Measurements from ENCODE around the gene ADAP1. TPM values are rescaled to one million over a fixed set of nuclear protein-coding genes. Genes with fewer than 3 reads are reported as not detected.

The ADAP1 gene
- total RNA-seq, 1 experiment from 2014 or later, result 6.2 TPM

GRCh38 chr7:964401-965231, 10.1 kb upstream of the ADAP1 start:
- H3K27me3 ChIP-seq (ENCODE audit: insufficient read depth, low read length), result no peaks in the 10 kb centered on the region
- no peak overlapping the region for H4K8ac ChIP-seq (replicated peaks; ENCODE audit: insufficient read length, low read depth, low read length)
- H4K20me1 ChIP-seq (ENCODE audit: control insufficient read depth, insufficient read depth, insufficient read length), result no peaks in the 10 kb centered on the region
- H3K4ac ChIP-seq (ENCODE audit: low read depth, low read length), result no peak overlapping the region
- H2BK12ac ChIP-seq (ENCODE audit: insufficient read length, low read depth, low read length), result no peak overlapping the region
- H3K27ac ChIP-seq (ENCODE audit: insufficient read length, low read depth, low read length), result no peak overlapping the region
- H3K79me1 ChIP-seq (ENCODE audit: insufficient read depth, low read depth, low read length, poor library complexity, severe bottlenecking), result no peaks in the 10 kb centered on the region
- no peak overlapping the region for H4K91ac ChIP-seq (ENCODE audit: insufficient read length, low read depth, low read length)
- peak; percentile 58 for TF ChIP-seq CTCF (conservative IDR thresholded peaks at IDR 0.05)
- H3K23me2 ChIP-seq (ENCODE audit: insufficient read length, low read depth, low read length, poor library complexity, severe bottlenecking), result no peaks in the 10 kb centered on the region
- no peaks in the 10 kb centered on the region for H3K9me3 ChIP-seq (ENCODE audit: control insufficient read depth, low read depth, low read length)
- no peak overlapping the region for H3K4me2 ChIP-seq (ENCODE audit: insufficient read depth, insufficient read length, low read length)
- no CpG with 5 or more reads among the region's 27 CpGs for WGBS (ENCODE audit: extremely low coverage, insufficient read length, low lambda C conversion rate)
- no peak overlapping the region for H3K56ac ChIP-seq (ENCODE audit: insufficient read length, low read depth, low read length)
- no peak overlapping the region for H2BK120ac ChIP-seq (ENCODE audit: low read depth, low read length, poor library complexity, severe bottlenecking)
- peaks cover 0 to 3% of the 10 kb centered on the region in 2 experiments; a peak in 1 of 5 replicates for H3K9me3 Mint-ChIP-seq
- no peak overlapping the region for H3K18ac ChIP-seq (ENCODE audit: insufficient read length, low read depth, low read length)
- no peak overlapping the region for H3K4me3 Mint-ChIP-seq
- peaks cover 4% of the 10 kb centered on the region; the same call in 1 of the 2 replicates for H3K27me3 Mint-ChIP-seq (ENCODE audit: low read depth)
- H2BK20ac ChIP-seq (ENCODE audit: low read depth, low read length, poor library complexity, severe bottlenecking), result no peak overlapping the region
- no peak overlapping the region for H3K14ac ChIP-seq (ENCODE audit: insufficient read depth, low read length)
- no peak overlapping the region; a peak in 1 of 7 replicates for H3K27ac Mint-ChIP-seq
- peaks cover 10 to 17% of the 10 kb centered on the region in 2 experiments for H3K4me1 Mint-ChIP-seq
- no peak overlapping the region for H3T11ph ChIP-seq (ENCODE audit: low read length)
- H2AK5ac ChIP-seq (ENCODE audit: insufficient read length, low read length), result no peak overlapping the region
- H3K36me3 Mint-ChIP-seq (ENCODE audit: insufficient read depth in 1 of 3, low read depth in 3 of 3), result peaks cover 0 to 29% (median 24%) of the 10 kb centered on the region in 3 experiments
- peak; percentile 66 for DNase-seq
- no peak overlapping the region for H2BK15ac ChIP-seq (ENCODE audit: low read depth, low read length)
- no peak overlapping the region for H4K5ac ChIP-seq (ENCODE audit: insufficient read length, low read depth, low read length)
- H3K9ac ChIP-seq (ENCODE audit: extremely low read depth, insufficient read length, low read length), result no peak overlapping the region
- no peaks in the 10 kb centered on the region for H3K4me1 ChIP-seq (ENCODE audit: insufficient read depth, low read length)
- H2AFZ ChIP-seq (ENCODE audit: low read length), result no peak overlapping the region
- no peak overlapping the region for H3K23ac ChIP-seq (ENCODE audit: insufficient read length, low read depth, low read length)
- H3K79me2 ChIP-seq (ENCODE audit: insufficient read depth, low read length), result no peaks in the 10 kb centered on the region
- no peak overlapping the region for H2BK5ac ChIP-seq (ENCODE audit: insufficient read length, low read length)

All from H9 (cell line).